Measurements from ENCODE around the gene ACY1.

- TF ChIP-seq, protein P1, sequence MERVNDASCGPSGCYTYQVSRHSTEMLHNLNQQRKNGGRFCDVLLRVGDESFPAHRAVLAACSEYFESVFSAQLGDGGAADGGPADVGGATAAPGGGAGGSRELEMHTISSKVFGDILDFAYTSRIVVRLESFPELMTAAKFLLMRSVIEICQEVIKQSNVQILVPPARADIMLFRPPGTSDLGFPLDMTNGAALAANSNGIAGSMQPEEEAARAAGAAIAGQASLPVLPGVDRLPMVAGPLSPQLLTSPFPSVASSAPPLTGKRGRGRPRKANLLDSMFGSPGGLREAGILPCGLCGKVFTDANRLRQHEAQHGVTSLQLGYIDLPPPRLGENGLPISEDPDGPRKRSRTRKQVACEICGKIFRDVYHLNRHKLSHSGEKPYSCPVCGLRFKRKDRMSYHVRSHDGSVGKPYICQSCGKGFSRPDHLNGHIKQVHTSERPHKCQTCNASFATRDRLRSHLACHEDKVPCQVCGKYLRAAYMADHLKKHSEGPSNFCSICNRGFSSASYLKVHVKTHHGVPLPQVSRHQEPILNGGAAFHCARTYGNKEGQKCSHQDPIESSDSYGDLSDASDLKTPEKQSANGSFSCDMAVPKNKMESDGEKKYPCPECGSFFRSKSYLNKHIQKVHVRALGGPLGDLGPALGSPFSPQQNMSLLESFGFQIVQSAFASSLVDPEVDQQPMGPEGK (CRISPR knock-in tag; IDR thresholded peaks at IDR 0.05; ENCODE audit: borderline replicate concordance), result no peak
- TF ChIP-seq ZNF8 (CRISPR knock-in tag; IDR thresholded peaks at IDR 0.05) (no peak), GLIS3 (CRISPR knock-in tag; IDR thresholded peaks at IDR 0.05) (no peak), ZFP30 (CRISPR knock-in tag; IDR thresholded peaks at IDR 0.05) (no peak), PPARA (CRISPR knock-in tag; IDR thresholded peaks at IDR 0.05; ENCODE audit: borderline replicate concordance) (no peak), TOX (CRISPR knock-in tag; IDR thresholded peaks at IDR 0.05; ENCODE audit: borderline replicate concordance) (no peak)
These were observed 940 bp upstream of the ACY1 start for GRCh38 chr3:51982352-51982837.
